Measurements from ENCODE around the gene RBL1. TPM values are rescaled to one million over a fixed set of nuclear protein-coding genes. Genes with fewer than 3 reads are reported as not detected.

Gene RBL1
- total and polyA plus RNA-seq, 2 of the 4 experiments (the other 2 are of a cell fraction): 3.3 to 7.5 TPM

DNA sequence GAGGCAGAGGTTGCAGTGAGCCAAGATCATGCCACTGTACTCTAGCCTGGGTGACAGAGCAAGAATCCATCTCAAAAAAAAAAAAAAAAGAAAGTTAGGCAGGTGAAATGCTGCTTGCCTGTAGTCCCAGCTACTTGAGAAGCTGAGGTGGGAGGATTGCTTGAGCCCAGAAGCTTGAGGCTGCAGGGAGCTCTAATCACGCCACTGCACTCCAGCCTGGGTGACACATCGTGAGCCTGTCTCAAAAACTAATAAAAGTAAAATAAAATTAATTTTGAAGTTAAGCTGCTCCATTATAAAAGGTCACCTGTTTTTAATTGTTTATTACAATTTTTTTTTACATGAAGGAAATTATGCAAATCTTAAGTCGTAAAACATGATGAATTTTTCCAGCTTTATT, 121.1 kb downstream of the RBL1 start:
- TF ChIP-seq BHLHE40 (IDR thresholded peaks at IDR 0.05; ENCODE audit: low read depth, low read length) (no peak), FOS (IDR thresholded peaks at IDR 0.05; ENCODE audit: low read depth, low read length) (no peak), NFE2L2 (IDR thresholded peaks at IDR 0.05; ENCODE audit: low read depth, low read length) (no peak), POLR2A (IDR thresholded peaks at IDR 0.05; ENCODE audit: low read depth, low read length) (no peak), RFX5 (IDR thresholded peaks at IDR 0.05; ENCODE audit: low read depth, low read length) (no peak), MAZ (IDR thresholded peaks at IDR 0.05; ENCODE audit: borderline replicate concordance, low read depth, low read length) (no peak), SMC3 (IDR thresholded peaks at IDR 0.05; ENCODE audit: low read depth, low read length) (no peak), ELK1 (IDR thresholded peaks at IDR 0.05; ENCODE audit: borderline replicate concordance, low read depth, low read length) (no peak), MAFK (IDR thresholded peaks at IDR 0.05; ENCODE audit: low read depth, low read length) (no peak)
- TF ChIP-seq, protein P1, sequence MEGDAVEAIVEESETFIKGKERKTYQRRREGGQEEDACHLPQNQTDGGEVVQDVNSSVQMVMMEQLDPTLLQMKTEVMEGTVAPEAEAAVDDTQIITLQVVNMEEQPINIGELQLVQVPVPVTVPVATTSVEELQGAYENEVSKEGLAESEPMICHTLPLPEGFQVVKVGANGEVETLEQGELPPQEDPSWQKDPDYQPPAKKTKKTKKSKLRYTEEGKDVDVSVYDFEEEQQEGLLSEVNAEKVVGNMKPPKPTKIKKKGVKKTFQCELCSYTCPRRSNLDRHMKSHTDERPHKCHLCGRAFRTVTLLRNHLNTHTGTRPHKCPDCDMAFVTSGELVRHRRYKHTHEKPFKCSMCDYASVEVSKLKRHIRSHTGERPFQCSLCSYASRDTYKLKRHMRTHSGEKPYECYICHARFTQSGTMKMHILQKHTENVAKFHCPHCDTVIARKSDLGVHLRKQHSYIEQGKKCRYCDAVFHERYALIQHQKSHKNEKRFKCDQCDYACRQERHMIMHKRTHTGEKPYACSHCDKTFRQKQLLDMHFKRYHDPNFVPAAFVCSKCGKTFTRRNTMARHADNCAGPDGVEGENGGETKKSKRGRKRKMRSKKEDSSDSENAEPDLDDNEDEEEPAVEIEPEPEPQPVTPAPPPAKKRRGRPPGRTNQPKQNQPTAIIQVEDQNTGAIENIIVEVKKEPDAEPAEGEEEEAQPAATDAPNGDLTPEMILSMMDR (conservative IDR thresholded peaks at IDR 0.05; ENCODE audit: low read depth, low read length): no peak
- H2BK120ac ChIP-seq (ENCODE audit: low read depth, low read length): no peak overlapping the region
- CTCF ChIA-PET: no interaction called here

More for the DNA sequence above, 121.1 kb downstream of the RBL1 start:
- WGBS, 2 experiments (ENCODE audit: extremely low coverage in 2 of 2, insufficient read length in 1 of 2): no CpG with 5 or more reads among the region's 3 CpGs
- dilution Hi-C loops (cut with HindIII; ENCODE audit: low sequenced_read_pairs, unreplicated experiment): no loop called here
- no peak for ATAC-seq (ENCODE audit: low read depth)
- H3K4me1 ChIP-seq (ENCODE audit: control insufficient read depth, insufficient read depth, low read length): no peaks in the 10 kb centered on the region
- H3K18ac ChIP-seq (ENCODE audit: low read depth, low read length): no peak overlapping the region
- H3K23ac ChIP-seq (ENCODE audit: low read depth, low read length): no peak overlapping the region
- H3K9me1 ChIP-seq (ENCODE audit: insufficient read depth, low read length): no peaks in the 10 kb centered on the region
- no peak overlapping the region for H4K91ac ChIP-seq (ENCODE audit: insufficient read depth, low read depth, low read length)
- in situ Hi-C loops (cut with MboI; ENCODE audit: low sequenced_read_pairs): no loop called here
- no peak overlapping the region for H3K14ac ChIP-seq (replicated peaks; ENCODE audit: low read depth, low read length)
- H2AFZ ChIP-seq (replicated peaks; ENCODE audit: low read length, poor library complexity): no peak overlapping the region
- H2AK9ac ChIP-seq (replicated peaks; ENCODE audit: low read depth, low read length, poor library complexity): no peak overlapping the region
- H4K20me1 ChIP-seq (ENCODE audit: insufficient read depth, low read length): no peaks in the 10 kb centered on the region
- no peak overlapping the region for H3K9ac ChIP-seq (ENCODE audit: low read depth, low read length)
- no peak overlapping the region for H2BK20ac ChIP-seq (ENCODE audit: low read depth, low read length)
- no peak overlapping the region for H4K8ac ChIP-seq (ENCODE audit: low read depth in 2 of 2, low read length in 2 of 2)
- H3K4ac ChIP-seq (ENCODE audit: low read depth, low read length): no peak overlapping the region
- POLR2A ChIA-PET (ENCODE audit: unreplicated experiment): no interaction called here
- H3K4me2 ChIP-seq (ENCODE audit: low read depth, low read length): no peak overlapping the region
- no peak overlapping the region for H3K4me3 ChIP-seq (ENCODE audit: insufficient read depth, low read depth, low read length)
- H3K27ac ChIP-seq (ENCODE audit: insufficient read depth, low read length): no peak overlapping the region
- no peaks in the 10 kb centered on the region for H3K79me1 ChIP-seq (ENCODE audit: low read depth in 1 of 2, low read length in 2 of 2)
- no peak overlapping the region for H2BK15ac ChIP-seq (ENCODE audit: low read depth, low read length)
- no TSS peak for BruUV-seq (replicated peaks)
- no peak overlapping the region for H4K5ac ChIP-seq (ENCODE audit: low read depth, low read length)
- no peaks in the 10 kb centered on the region for H3K36me3 ChIP-seq (ENCODE audit: control insufficient read depth, insufficient read depth, low read length)
- no peak for DNase-seq
- H2AK5ac ChIP-seq (ENCODE audit: low read depth, low read length): no peak overlapping the region
- H3K9me3 ChIP-seq (ENCODE audit: control insufficient read depth, insufficient read depth, low read length): no peaks in the 10 kb centered on the region
- no peak overlapping the region for H2BK5ac ChIP-seq (ENCODE audit: low read depth, low read length, poor library complexity, severe bottlenecking)
- intact Hi-C loops (cut with micrococcal nuclease): no loop called here
- no peak overlapping the region for H3K56ac ChIP-seq (ENCODE audit: extremely low read depth, insufficient read depth, low read length)
- no peaks in the 10 kb centered on the region for H3K27me3 ChIP-seq (ENCODE audit: control insufficient read depth, insufficient read depth, low read length)

Measured in IMR-90 (cell line).